Endodermal cell (in vitro differentiated cells): Measurements from ENCODE around the gene SPG7. TPM values are rescaled to one million over a fixed set of nuclear protein-coding genes. Genes with fewer than 3 reads are reported as not detected.
A peak's percentile ranks its signal among the peaks of the same experiment; 100 is the strongest.

Experiments used
- DNase-seq: peaks from one replicate; pipeline ENCODE4 v3.0.0-alpha.2; 2017
- H3K27ac ChIP-seq: 2 replicates; pipeline ENCODE4 v1.5.1; 2013; ENCODE audit warnings: mild to moderate bottlenecking, low read depth, low read length, moderate library complexity
- H3K27me3 ChIP-seq: 2 replicates; pipeline ENCODE4 v1.6.1; 2013; ENCODE audit warnings: mild to moderate bottlenecking, low read length, moderate library complexity; ENCODE audit not compliant: insufficient read depth, control insufficient read depth, poor library complexity, severe bottlenecking
- H3K36me3 ChIP-seq: 2 replicates; pipeline ENCODE4 v1.7.0; 2013; ENCODE audit warnings: mild to moderate bottlenecking, low read length, moderate library complexity; ENCODE audit not compliant: control insufficient read depth, insufficient read depth
- H3K4me1 ChIP-seq: one replicate; pipeline ENCODE4 v1.7.0; 2013; ENCODE audit warnings: low read length; ENCODE audit not compliant: control insufficient read depth, insufficient read depth
- H3K4me3 ChIP-seq: 2 replicates; pipeline ENCODE4 v1.5.1; 2013; ENCODE audit warnings: mild to moderate bottlenecking, low read length, moderate library complexity
- H3K9ac ChIP-seq: 2 replicates; pipeline ENCODE4 v1.6.1; 2013; ENCODE audit warnings: mild to moderate bottlenecking, low read length, moderate library complexity; ENCODE audit not compliant: poor library complexity, severe bottlenecking; ENCODE audit errors: extremely low read depth
- H3K9me3 ChIP-seq: 2 replicates; pipeline ENCODE4 v1.6.1; 2013; ENCODE audit warnings: mild to moderate bottlenecking, low read length, moderate library complexity; ENCODE audit not compliant: control insufficient read depth
- H3K27ac Mint-ChIP-seq: 2 replicates; pipeline ENCODE4 v1.8.0; 2020; ENCODE audit warnings: mixed read lengths
- H3K27me3 Mint-ChIP-seq: 2 replicates; pipeline ENCODE4 v1.8.0; 2021; ENCODE audit warnings: mild to moderate bottlenecking, mixed read lengths; ENCODE audit not compliant: insufficient read depth
- H3K36me3 Mint-ChIP-seq: 2 replicates; pipeline ENCODE4 v1.8.0; 2020; ENCODE audit warnings: low read depth, mixed read lengths
- H3K4me1 Mint-ChIP-seq: 2 replicates; pipeline ENCODE4 v1.8.0; 2020; ENCODE audit warnings: mixed read lengths
- H3K4me3 Mint-ChIP-seq: 2 replicates; pipeline ENCODE4 v1.8.0; 2020; ENCODE audit warnings: mild to moderate bottlenecking, moderate library complexity, mixed read lengths
- H3K9me3 Mint-ChIP-seq: 2 replicates; pipeline ENCODE4 v1.8.0; 2020; ENCODE audit warnings: mild to moderate bottlenecking, mixed read lengths
- WGBS, 2 experiments: methylation state at CpG; one replicate each; pipeline versions ENCODE4 v1.1.5 to v1.1.7; 2013; ENCODE audit warnings: missing lambda C conversion rate in 2 of 2, mixed read lengths in 1 of 2; ENCODE audit not compliant: insufficient coverage in 1 of 2, insufficient read length in 1 of 2; 5-methylcytosine and 5-hydroxymethylcytosine counted together
- total RNA-seq, 2 donors: library from RNA; stranded (reverse); fragmentation: NEBNext Ultra II Directional in 1 of 2; extraction: Animal tissue kit (Norgen Biotek cat#: 25700) in 1 of 2; gene quantifications; 2 replicates in 1 of 2; 3 replicates in 1 of 2; pipeline ENCODE4 v1.2.1, GENCODE V29; 2021
- TF ChIP-seq, protein P1 (sequence below): fragments of 200-600 bp; sonication (generic); conservative IDR thresholded peaks from 2 replicates; pipeline ENCODE4 v1.5.0; 2021; ENCODE audit warnings: antibody characterized with exemption, mild to moderate bottlenecking

SPG7 gene
- total RNA-seq, 2 donors from 2014 or later: 153 to 156 TPM

DNA sequence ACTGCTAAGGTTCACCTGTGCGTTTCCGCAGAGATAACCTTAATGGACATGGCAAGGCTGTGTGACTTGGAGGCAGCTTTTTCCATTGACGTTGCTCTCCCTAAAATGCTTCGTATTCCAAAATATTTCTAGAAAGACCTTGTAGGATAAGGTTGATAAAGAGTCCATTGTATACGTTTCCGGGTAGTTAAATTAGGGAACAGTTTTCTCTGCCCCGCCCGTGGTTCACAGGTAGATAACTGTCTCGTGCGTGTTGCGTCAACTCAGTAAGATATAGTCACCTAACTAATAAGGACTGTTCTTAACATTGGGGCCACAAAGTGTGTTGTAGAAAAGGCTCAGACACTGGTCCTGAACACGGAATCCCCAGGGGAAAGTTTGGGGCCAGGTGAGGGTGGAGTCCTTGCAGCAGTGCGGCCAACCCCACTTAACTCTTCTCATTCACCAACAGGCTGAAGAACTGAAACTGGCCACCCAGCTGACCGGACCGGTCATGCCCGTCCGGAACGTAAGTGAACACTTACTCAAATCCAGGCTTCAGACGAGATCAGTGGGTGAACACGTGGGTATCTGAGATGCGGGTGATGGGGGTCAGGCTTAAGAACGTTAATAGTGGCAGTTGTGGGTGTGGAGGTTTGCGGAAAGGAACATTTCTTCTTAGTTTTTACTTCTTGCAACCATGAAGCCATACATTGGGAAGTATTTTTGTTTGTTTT is 53.8 kb downstream of the SPG7 start:
- DNase-seq: peak; percentile 45
- WGBS, 2 experiments: 76 to 77% methylated on average over 23 of the region's 23 CpGs
- Mint-ChIP-seq H3K4me3 (peak overlapping the region; percentile 94), H3K9me3 (no peaks in the 10 kb centered on the region), H3K27me3 (peaks cover 3% of the 10 kb centered on the region), H3K27ac (peak overlapping the region; percentile 90), H3K36me3 (peaks cover 45% of the 10 kb centered on the region), H3K4me1 (peaks cover 49% of the 10 kb centered on the region)
- Histone ChIP-seq H3K9ac (peak overlapping the region; percentile 99), H3K27me3 (no peaks in the 10 kb centered on the region), H3K9me3 (no peaks in the 10 kb centered on the region), H3K4me1 (peaks cover 8% of the 10 kb centered on the region), H3K4me3 (peak overlapping the region; percentile 87), H3K27ac (no peak overlapping the region), H3K36me3 (peaks cover 49% of the 10 kb centered on the region)
- TF ChIP-seq, protein P1, sequence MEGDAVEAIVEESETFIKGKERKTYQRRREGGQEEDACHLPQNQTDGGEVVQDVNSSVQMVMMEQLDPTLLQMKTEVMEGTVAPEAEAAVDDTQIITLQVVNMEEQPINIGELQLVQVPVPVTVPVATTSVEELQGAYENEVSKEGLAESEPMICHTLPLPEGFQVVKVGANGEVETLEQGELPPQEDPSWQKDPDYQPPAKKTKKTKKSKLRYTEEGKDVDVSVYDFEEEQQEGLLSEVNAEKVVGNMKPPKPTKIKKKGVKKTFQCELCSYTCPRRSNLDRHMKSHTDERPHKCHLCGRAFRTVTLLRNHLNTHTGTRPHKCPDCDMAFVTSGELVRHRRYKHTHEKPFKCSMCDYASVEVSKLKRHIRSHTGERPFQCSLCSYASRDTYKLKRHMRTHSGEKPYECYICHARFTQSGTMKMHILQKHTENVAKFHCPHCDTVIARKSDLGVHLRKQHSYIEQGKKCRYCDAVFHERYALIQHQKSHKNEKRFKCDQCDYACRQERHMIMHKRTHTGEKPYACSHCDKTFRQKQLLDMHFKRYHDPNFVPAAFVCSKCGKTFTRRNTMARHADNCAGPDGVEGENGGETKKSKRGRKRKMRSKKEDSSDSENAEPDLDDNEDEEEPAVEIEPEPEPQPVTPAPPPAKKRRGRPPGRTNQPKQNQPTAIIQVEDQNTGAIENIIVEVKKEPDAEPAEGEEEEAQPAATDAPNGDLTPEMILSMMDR: no peak

DNA sequence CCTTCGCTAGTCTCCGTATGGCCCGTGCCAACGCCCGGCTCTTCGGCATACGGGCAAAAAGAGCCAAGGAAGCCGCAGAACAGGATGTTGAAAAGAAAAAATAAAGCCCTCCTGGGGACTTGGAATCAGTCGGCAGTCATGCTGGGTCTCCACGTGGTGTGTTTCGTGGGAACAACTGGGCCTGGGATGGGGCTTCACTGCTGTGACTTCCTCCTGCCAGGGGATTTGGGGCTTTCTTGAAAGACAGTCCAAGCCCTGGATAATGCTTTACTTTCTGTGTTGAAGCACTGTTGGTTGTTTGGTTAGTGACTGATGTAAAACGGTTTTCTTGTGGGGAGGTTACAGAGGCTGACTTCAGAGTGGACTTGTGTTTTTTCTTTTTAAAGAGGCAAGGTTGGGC is 54.7 kb downstream of the SPG7 start:
- peak overlapping the region; percentile 28 for H3K9ac ChIP-seq
- peaks cover 43% of the 10 kb centered on the region for H3K36me3 ChIP-seq
- TF ChIP-seq, protein P1: no peak
- peak overlapping the region; percentile 94 for H3K4me3 Mint-ChIP-seq
- H3K9me3 Mint-ChIP-seq: no peaks in the 10 kb centered on the region
- H3K9me3 ChIP-seq: no peaks in the 10 kb centered on the region
- no peaks in the 10 kb centered on the region for H3K27me3 ChIP-seq
- H3K27ac ChIP-seq: no peak overlapping the region
- no peak for DNase-seq
- peak overlapping the region; percentile 87 for H3K4me3 ChIP-seq
- 90 to 93% methylated on average over 4 to 9 of the region's 12 CpGs for WGBS, 2 experiments
- H3K27ac Mint-ChIP-seq: peak overlapping the region; percentile 90
- peaks cover 37% of the 10 kb centered on the region for H3K36me3 Mint-ChIP-seq
- peaks cover 10% of the 10 kb centered on the region for H3K4me1 ChIP-seq
- H3K27me3 Mint-ChIP-seq: peaks cover 3% of the 10 kb centered on the region
- peaks cover 50% of the 10 kb centered on the region for H3K4me1 Mint-ChIP-seq

DNA sequence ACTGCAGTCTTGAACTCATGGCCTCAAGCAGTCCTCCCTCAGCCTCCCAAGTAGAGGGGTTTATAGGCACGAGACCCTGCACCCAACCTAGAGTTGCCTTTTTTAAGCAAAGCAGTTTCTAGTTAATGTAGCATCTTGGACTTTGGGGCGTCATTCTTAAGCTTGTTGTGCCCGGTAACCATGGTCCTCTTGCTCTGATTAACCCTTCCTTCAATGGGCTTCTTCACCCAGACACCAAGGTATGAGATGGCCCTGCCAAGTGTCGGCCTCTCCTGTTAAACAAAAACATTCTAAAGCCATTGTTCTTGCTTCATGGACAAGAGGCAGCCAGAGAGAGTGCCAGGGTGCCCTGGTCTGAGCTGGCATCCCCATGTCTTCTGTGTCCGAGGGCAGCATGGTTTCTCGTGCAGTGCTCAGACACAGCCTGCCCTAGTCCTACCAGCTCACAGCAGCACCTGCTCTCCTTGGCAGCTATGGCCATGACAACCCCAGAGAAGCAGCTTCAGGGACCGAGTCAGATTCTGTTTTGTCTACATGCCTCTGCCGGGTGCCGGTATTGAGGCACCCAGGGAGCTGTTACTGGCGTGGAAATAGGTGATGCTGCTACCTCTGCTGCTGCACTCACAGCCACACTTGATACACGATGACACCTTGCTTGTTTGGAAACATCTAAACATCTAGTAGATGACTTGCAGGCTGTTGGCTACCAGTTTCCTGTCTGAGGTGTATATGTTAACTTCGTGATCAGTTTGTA is 55.6 kb downstream of the SPG7 start:
- TF ChIP-seq, protein P1: no peak
- Mint-ChIP-seq H3K4me1 (peaks cover 56% of the 10 kb centered on the region), H3K4me3 (peak overlapping the region; percentile 94), H3K27me3 (peaks cover 6% of the 10 kb centered on the region), H3K36me3 (peaks cover 35% of the 10 kb centered on the region), H3K27ac (peak overlapping the region; percentile 79), H3K9me3 (no peaks in the 10 kb centered on the region)
- H3K9ac ChIP-seq: peak overlapping the region; percentile 28
- DNase-seq: no peak
- H3K9me3 ChIP-seq: no peaks in the 10 kb centered on the region
- peak overlapping the region; percentile 87 for H3K4me3 ChIP-seq
- peaks cover 41% of the 10 kb centered on the region for H3K36me3 ChIP-seq
- H3K27me3 ChIP-seq: no peaks in the 10 kb centered on the region
- WGBS, 2 experiments: 87 to 88% methylated on average over 10 to 12 of the region's 12 CpGs
- no peak overlapping the region for H3K27ac ChIP-seq
- H3K4me1 ChIP-seq: peaks cover 14% of the 10 kb centered on the region
